Lung (tissue), 12 donors: ENCODE results near the gene PHYKPL. TPM values are rescaled to one million over a fixed set of nuclear protein-coding genes. Genes with fewer than 3 reads are reported as not detected.

ENCODE experiments used
- ATAC-seq: fragments of 200-7000 bp; cut with Tn5 transposase; one replicate; pipeline ENCODE4 v1.9.1; 2020; ENCODE audit warnings: moderate number of reproducible peaks; ENCODE audit not compliant: insufficient read depth, low FRiP score
- DNase-seq, 3 donors: peaks; one replicate each; pipeline ENCODE4 v3.0.0-alpha.2; 2013 to 2017
- H3K27ac ChIP-seq, 2 donors: one replicate each; pipeline ENCODE4 v1.5.1; 2013; ENCODE audit warnings: mild to moderate bottlenecking in 2 of 2, moderate library complexity in 2 of 2, control low read depth in 1 of 2, inconsistent platforms in 1 of 2, low read depth in 1 of 2, low read length in 1 of 2
- H3K27me3 ChIP-seq, 3 donors: one replicate each; pipeline ENCODE4 v1.5.1; 2013; ENCODE audit warnings: low read length in 2 of 3; ENCODE audit not compliant: control insufficient read depth in 3 of 3, insufficient read depth in 3 of 3
- H3K36me3 ChIP-seq, 4 donors: one replicate each; pipeline ENCODE4 v1.5.1; 2013; ENCODE audit warnings: low read length in 4 of 4, mild to moderate bottlenecking in 1 of 4, moderate library complexity in 1 of 4; ENCODE audit not compliant: control insufficient read depth in 4 of 4, insufficient read depth in 4 of 4
- H3K4me1 ChIP-seq, 5 donors: one replicate each; pipeline ENCODE4 v1.5.1; 2013; ENCODE audit warnings: low read length in 5 of 5, mild to moderate bottlenecking in 2 of 5, moderate library complexity in 1 of 5; ENCODE audit not compliant: control insufficient read depth in 5 of 5, insufficient read depth in 5 of 5
- H3K4me3 ChIP-seq: one replicate; pipeline ENCODE4 v1.5.1; 2013; ENCODE audit warnings: mild to moderate bottlenecking, control low read depth, moderate library complexity
- H3K9ac ChIP-seq, 2 donors: one replicate each; pipeline ENCODE4 v1.5.1; 2013; ENCODE audit warnings: low read length in 2 of 2, control low read depth in 1 of 2; ENCODE audit not compliant: insufficient read depth in 1 of 2
- H3K9me3 ChIP-seq, 4 donors: one replicate each; pipeline ENCODE4 v1.5.1; 2013; ENCODE audit warnings: low read length in 3 of 4, mild to moderate bottlenecking in 1 of 4, moderate library complexity in 1 of 4; ENCODE audit not compliant: control insufficient read depth in 4 of 4, insufficient read depth in 3 of 4
- CTCF ChIP-seq: IDR thresholded peaks from 2 replicates; pipeline ENCODE4 v1.5.1; 2012; ENCODE audit warnings: mild to moderate bottlenecking; ENCODE audit errors: control extremely low read depth, extremely low read depth
- WGBS, 2 donors: extraction: QIAGEN DNeasy Blood & Tissue Kit; methylation state at CpG; one replicate each; pipeline ENCODE4 v1.1.7; 2013; 5-methylcytosine and 5-hydroxymethylcytosine counted together
- polyA plus RNA-seq, 2 donors: library from polyadenylated mRNA; stranded (reverse); fragments of 200-250 nt; gene quantifications; one replicate each; pipeline ENCODE4 v1.2.1, GENCODE V29; 2013
- total RNA-seq, 2 donors: library from RNA; depleted of rRNA in 1 of 2; stranded (reverse); fragments of >200 nt in 1 of 2; gene quantifications; one replicate each; pipeline ENCODE4 v1.2.1, GENCODE V29; 2014 to 2021
- donor health status: control.
- donor health status: control.
- donor health status: Bipolar disorder and iron deficiency.
- donor health status: healthy.
- donor health status: DM: yes; HTN: yes; CAD: no.

Gene PHYKPL
- total and polyA plus RNA-seq, 4 donors = 49.7 to 100 (median 75.8) TPM

- Histone ChIP-seq H3K27me3 (no peaks in the 10 kb centered on the region), H3K9ac (no peak overlapping the region), H3K9me3 (no peaks in the 10 kb centered on the region), H3K27ac (no peak overlapping the region), H3K4me3 (no peak overlapping the region), H3K36me3 (peaks cover 21 to 55% (median 50%) of the 10 kb centered on the region in 4 donors), H3K4me1 (peaks cover 0 to 2% (median 0%) of the 10 kb centered on the region in 5 donors)
- DNase-seq (no peak), ATAC-seq (no peak)
- 45 to 73% methylated on average over 5 of the region's 5 CpGs for WGBS, 2 donors
- TF ChIP-seq CTCF = no peak
Observed at GRCh38 chr5:178216088-178216534, 16.5 kb downstream of the PHYKPL start.

GRCh38 chr5:178215280-178216002 is 17.2 kb downstream of the PHYKPL start:
- no peak for ATAC-seq
- 65 to 75% methylated on average over 13 of the region's 13 CpGs for WGBS, 2 donors
- Histone ChIP-seq H3K9ac (no peak overlapping the region), H3K4me1 (peaks cover 0 to 2% (median 0%) of the 10 kb centered on the region in 5 donors), H3K27me3 (no peaks in the 10 kb centered on the region), H3K4me3 (no peak overlapping the region), H3K36me3 (peaks cover 25 to 59% (median 53%) of the 10 kb centered on the region in 4 donors), H3K27ac (no peak overlapping the region), H3K9me3 (no peaks in the 10 kb centered on the region)
- no peak for TF ChIP-seq CTCF
- no peak for DNase-seq

GRCh38 chr5:178214160-178214803 is 18.3 kb downstream of the PHYKPL start:
- 95 to 96% methylated on average over 6 of the region's 6 CpGs for WGBS, 2 donors
- TF ChIP-seq CTCF = no peak
- no peak overlapping the region for H3K27ac ChIP-seq
- peaks cover 0 to 2% (median 0%) of the 10 kb centered on the region in 5 donors for H3K4me1 ChIP-seq
- no peak for ATAC-seq
- H3K27me3 ChIP-seq = no peaks in the 10 kb centered on the region
- H3K9ac ChIP-seq = no peak overlapping the region
- no peak overlapping the region for H3K4me3 ChIP-seq
- peaks cover 30 to 71% (median 62%) of the 10 kb centered on the region in 4 donors for H3K36me3 ChIP-seq
- no peak for DNase-seq
- H3K9me3 ChIP-seq = no peaks in the 10 kb centered on the region
